K562 treated with DMSO at 1 percent for 48 hours (cell line): ENCODE measurements around the gene PLA2G12A. TPM values are rescaled to one million over a fixed set of nuclear protein-coding genes. Genes with fewer than 3 reads are reported as not detected.

Source experiments
- total RNA-seq: library from RNA; unstranded; fragments of 300-600 nt; gene quantifications from 2 replicates; pipeline ENCODE4 v1.2.3, GENCODE V29; 2022; ENCODE audit warnings: low replicate concordance; ENCODE audit errors: extremely low read depth

The PLA2G12A gene
- not detected in 2 replicates for total RNA-seq

DNA sequence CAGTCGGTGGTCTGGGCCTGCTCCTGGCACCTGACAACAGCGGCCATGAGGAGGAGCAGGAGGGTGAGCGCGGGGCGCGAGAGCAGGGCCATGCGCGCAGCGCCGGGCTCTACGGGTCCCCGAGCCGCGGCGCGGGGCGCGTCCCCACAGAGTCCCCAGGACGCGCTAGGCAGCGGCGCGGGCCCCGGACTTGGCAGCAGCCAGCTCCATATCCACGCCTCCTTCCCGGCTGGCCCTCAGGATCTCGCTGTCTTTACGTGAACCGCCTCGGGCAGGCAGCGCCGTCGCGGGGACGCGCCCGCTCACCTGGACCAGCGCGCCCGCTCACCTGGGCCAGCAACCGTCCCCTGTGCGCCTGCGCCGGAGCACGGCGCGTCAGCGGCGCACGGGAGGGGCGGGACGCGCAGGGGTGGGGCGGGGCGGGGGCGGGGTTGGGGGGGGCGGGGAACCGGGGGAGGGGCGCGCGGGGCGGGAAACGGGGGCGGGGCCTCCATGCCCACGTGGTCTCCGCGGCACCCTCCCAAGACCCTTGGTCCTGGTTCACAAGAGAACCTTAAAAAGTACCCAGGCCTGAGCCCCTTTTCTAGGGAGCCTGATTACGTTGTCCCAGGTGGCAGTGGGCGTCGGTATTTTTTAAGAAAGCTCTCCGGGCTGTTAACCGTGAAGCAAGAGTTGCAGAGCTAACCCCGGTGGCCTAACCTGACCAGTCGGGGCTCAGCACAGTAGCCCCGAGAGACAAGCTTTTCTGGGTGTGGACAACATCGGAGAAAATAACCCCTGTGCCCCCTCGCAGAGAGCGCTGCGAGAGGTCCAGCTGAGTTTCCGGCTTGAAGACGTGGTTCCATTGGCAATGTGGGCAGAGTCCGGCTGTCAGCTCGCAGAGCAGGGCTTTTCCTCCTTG, at the start of gene PLA2G12A:
Gene PLA2G12A, minus strand, starts transcription at position 353 of the 901 bp plus-strand sequence. Its CDS starts 261 bp downstream, at position 92.

GRCh38 chr4:109702950-109703663, 26.8 kb downstream of the PLA2G12A start, which contains the start of gene CASP6:
Gene CASP6 (minus strand): TSS chr4:109703445. CDS start chr4:109703395, 50 bp downstream.

Other genes with a start within 250 kb of the PLA2G12A start
- not detected in 2 replicates for gene MCUB, start 169.8 kb downstream of the PLA2G12A start, total RNA-seq
- not detected in 2 replicates for gene CASP6, start 26.6 kb downstream of the PLA2G12A start, total RNA-seq
- not detected in 2 replicates for gene CFI, start 71.9 kb upstream of the PLA2G12A start, total RNA-seq
- gene GAR1, start 85.7 kb upstream of the PLA2G12A start, total RNA-seq, result not detected in 2 replicates
- gene RRH, start 97.9 kb upstream of the PLA2G12A start, total RNA-seq, result not detected in 2 replicates
- not detected in 2 replicates for gene LRIT3, start 118.0 kb upstream of the PLA2G12A start, total RNA-seq
- gene EGF, start 182.8 kb upstream of the PLA2G12A start, total RNA-seq, result not detected in 2 replicates